Stimulated activated CD4-positive, alpha-beta T cell treated with anti-CD3 and anti-CD28 coated beads, Interleukin-4, amount 100 ng/mL, for 48 hours (primary cell): ENCODE results near the gene NOC4L.
"Not testable (repeated sequence)": the region's sequence is repeated elsewhere in the genome, so short reads cannot be mapped to it uniquely, and the experiment has no call there.

ENCODE experiments used
- DNase-seq, 2 donors: peaks; one replicate each; pipeline ENCODE4 v3.0.0-alpha.2; 2020; ENCODE audit warnings: low read depth in 2 of 2

The NOC4L gene

DNA sequence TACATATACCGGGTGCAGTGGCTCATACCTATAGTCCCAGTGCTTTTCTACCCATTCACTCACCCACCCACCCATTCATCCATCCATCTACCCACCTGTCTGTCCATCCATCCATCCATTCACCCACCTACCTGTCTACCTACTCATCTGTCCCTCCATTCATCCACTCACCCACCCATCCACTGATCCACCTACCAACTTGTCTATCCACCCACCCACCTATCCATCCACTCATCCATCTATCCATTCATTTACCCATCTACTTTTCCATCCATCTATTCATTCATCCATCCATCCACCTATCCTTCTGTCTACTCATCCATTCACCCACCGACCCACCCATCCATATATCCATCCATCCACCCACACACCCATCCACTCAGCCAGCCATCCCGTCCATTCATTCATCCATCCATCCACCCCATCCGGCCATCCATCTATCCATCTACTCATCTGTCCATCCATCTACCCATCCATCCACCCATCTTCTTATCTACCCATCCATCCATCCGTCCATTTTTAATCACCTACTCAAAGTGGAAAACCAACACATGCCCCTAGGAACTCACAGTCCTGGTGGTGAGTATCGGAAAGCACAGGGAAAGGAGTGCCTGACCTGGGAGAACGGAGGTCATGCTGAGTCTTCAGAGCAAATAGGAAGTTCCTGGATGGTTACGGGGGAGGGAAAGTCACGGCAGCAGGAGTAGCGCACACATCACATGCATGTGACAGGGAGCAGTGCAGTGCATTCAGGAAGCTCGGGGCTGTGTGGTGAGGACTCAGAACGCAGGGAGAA, 20.1 kb upstream of the NOC4L start:
- no peak for DNase-seq

DNA sequence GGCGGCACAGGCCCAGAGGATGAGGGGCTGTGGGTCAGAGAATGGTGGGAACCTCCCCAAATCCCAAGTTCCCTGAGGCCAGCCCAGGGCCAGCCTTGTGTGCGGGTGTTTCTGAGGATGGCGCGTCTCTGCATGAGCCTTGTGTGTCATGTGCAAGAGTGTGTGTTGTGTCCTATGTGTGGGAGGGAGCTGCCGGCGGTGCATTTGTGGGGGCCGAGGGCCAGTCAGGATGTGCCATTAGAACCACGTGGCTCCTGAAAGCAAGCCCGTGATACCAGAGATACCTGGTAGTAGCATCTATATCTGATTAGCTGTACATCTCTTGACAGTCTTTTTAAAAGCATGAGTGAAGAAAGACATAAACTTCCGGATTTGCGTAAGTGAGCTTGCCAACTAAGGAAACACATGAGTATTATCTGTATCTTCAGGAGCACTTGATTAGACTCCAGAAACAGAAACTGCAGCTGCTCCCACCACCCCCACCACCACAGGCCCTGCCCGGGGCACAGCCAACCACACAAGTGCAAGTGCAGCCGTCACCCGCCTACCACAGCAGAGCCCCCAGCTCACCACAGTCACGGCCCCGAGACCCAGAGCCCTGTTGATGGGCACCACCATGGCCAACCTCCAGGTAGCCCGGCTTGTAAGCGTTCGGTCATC, 19.4 kb upstream of the NOC4L start:
- DNase-seq, result no peak

DNA sequence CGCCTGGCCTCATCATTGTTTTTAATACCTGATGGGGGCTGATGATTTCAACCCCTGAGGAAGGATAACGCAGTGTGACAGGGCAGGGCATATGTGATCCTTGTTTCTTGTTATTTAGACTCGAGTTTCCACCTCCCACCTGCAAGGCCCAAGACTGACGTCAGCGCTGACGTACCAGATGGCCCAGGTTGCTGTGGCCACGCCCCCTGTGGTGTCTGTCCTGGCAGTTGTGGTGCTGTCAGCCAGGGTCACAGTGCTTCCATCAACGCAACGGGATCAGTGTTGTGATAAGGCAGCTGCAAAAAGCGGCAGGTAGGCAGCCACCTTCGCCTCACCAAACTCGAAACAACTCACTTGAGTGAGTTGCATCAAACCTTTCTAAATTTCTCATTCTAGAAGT, 18.5 kb upstream of the NOC4L start:
- no peak for DNase-seq

- no peak for DNase-seq
These were observed 17.2 kb upstream of the NOC4L start for GRCh38 chr12:132127041-132127440.

- DNase-seq, result no peak
These were observed 15.2 kb upstream of the NOC4L start for GRCh38 chr12:132129007-132129406.

GRCh38 chr12:132130690-132131089, 13.6 kb upstream of the NOC4L start:
- DNase-seq, result no peak

DNA sequence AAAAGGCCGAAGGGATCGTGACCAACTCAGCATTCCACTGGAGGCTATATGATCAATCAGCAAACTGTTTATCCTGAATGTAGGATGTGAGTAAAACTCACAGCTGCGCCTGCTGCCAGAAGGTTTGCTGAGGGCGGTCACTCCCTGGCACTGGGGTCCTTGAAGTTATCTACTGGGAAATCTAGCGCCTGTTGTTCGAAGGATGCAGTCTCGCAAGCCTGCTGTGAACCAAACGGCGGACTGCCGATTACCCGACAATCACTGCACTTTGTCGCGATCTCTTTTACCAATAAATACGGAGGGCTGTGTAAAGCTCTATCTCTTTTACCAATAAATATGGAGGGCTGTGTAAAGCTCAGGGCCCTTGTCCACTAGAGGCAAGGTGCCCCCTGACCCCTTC, 13.0 kb upstream of the NOC4L start:
- DNase-seq, result no peak

DNA sequence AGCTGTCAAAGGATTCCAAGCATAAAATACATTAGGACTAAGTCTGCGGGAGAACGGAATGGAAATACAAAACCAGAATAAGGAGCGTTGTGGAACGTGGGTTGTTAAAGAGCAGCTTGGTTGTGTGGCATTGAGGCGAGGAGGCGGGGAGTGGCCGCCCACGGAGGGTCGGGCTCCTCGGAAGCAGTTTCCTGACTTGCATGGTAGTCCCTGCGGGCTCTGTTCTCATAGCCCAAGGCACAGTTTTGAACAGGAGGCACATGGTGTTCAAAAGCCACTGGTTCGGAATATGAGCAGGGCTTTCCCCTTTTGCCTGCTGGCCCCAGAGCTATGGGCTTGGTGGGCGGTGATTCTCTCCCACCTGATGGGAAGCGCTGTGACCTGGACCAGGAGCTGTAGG, 12.3 kb upstream of the NOC4L start:
- DNase-seq, result no peak

GRCh38 chr12:132132609-132133430, 11.4 kb upstream of the NOC4L start:
- no peak for DNase-seq

GRCh38 chr12:132133952-132134652, 10.2 kb upstream of the NOC4L start:
- no peak for DNase-seq

GRCh38 chr12:132134653-132135183, 9.5 kb upstream of the NOC4L start:
- DNase-seq, result not testable (repeated sequence)

DNA sequence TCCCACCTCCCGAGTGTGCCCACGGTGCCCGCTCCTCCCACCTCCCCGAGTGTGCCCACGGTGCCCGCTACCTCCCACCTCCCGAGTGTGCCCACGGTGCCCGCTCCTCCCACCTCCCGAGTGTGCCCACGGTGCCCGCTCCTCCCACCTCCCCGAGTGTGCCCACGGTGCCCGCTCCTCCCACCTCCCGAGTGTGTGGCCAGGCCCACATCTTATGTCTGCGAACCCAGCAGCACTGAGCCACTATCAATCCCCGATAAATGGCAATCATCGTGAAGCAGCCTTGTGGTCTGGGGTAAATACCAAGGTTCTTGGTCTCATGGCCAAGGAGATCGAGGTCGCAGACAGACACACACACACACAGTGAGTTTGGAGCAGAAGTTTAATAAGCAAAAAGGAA, 8.0 kb upstream of the NOC4L start:
- not testable (repeated sequence) for DNase-seq

GRCh38 chr12:132137483-132138125, 6.7 kb upstream of the NOC4L start:
- DNase-seq, result no peak

GRCh38 chr12:132138941-132139871, 5.1 kb upstream of the NOC4L start:
- DNase-seq, result no peak

DNA sequence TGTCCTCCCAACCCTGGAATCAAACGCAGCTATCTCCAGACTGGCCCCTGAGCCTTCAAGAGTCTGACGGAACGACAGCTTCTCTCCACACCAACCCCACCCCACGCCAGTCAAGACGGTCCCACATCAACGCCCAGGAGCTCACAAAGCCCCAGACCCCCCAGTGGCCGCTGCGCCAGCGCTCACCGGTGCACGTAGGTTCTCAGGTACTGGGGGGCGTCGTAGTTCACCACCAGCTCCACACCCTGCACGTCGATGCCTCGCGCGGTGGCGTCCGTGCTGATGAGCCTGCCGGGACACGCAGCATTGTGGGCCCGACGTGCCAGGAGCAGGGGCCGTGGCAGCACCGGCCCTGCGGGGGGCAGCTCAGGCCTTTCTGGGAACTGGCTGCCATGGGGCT, 4.3 kb upstream of the NOC4L start:
- DNase-seq, result no peak

GRCh38 chr12:132140501-132140900, 3.8 kb upstream of the NOC4L start:
- DNase-seq, result no peak

- DNase-seq, result no peak
These were observed 3.1 kb upstream of the NOC4L start for GRCh38 chr12:132140918-132141841.

GRCh38 chr12:132141976-132142678, 2.1 kb upstream of the NOC4L start:
- no peak for DNase-seq
